NCI-H774 (cell line): ENCODE data around the gene ZNF397.

Source experiments
- DNase-seq: peaks from one replicate; lab custom pipeline; 2025; lab: John Stamatoyannopoulos, UW

The ZNF397 gene

DNA sequence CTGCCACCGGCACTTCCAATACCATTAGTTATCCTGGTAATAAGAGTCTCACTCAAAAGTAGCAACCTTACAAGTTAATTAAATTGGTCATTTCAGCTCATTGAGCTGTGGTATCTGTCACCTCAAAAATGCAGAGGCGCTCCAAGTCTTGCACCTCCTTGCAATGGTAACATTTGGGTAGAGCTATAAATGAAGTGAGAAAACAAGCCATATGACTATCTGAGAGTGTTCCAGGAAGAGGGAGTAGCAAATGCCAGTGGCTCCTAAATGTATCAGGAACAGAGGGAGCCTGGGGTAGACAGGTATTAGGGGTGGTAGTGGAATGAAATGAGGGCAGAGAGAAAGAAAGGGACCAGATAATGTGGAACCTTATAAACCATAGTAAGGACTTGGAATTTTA is 55.2 kb downstream of the ZNF397 start:
- no peak for DNase-seq

DNA sequence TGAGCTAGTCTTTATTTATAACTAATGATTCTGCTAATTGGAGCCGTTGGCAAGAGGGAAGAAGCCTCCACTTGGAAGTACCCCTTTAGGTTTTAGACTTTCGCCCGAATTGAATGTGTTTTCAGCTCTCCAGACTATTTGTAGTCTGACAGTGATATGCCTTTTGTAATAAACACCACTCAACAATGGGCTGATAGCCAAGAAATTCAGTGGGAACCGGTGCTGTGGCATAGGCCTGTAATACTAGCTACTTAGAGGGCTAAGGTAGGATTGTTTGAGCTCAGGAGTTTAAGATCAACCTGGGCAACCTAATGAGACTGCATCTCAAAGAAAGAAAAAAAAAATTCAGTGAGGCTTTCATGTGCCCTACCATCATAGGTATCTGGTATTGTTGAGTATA is 62.8 kb downstream of the ZNF397 start:
- DNase-seq = no peak

GRCh38 chr18:35306588-35307250 is 65.9 kb downstream of the ZNF397 start:
- DNase-seq = no peak
